Left cardiac atrium (tissue), 4 donors: ENCODE data around the gene STC2. TPM values are rescaled to one million over a fixed set of nuclear protein-coding genes. Genes with fewer than 3 reads are reported as not detected.
"Not testable (repeated sequence)": the region's sequence is repeated elsewhere in the genome, so short reads cannot be mapped to it uniquely, and the experiment has no call there.

ENCODE experiments used
- ATAC-seq, 2 donors: fragments of 200-7000 bp; cut with Tn5 transposase; one replicate each; pipeline ENCODE4 v1.9.1; 2020; ENCODE audit warnings: mild to moderate bottlenecking in 2 of 2, moderate library complexity in 2 of 2
- DNase-seq: peaks from one replicate; pipeline ENCODE4 v3.0.0-alpha.2; 2020
- intact Hi-C, 2 donors: fragments of 100-400 bp; cut with DNase I; formaldehyde crosslinking; loops; one replicate each; pipeline versions ENCODE4 v1.14.1 to v1.15.1; 2022 to 2023
- long read RNA-seq: library from polyadenylated mRNA; unstranded; transcript quantifications from one replicate; pipeline ENCODE4 v2.0.0, GENCODE V29; 2021
- total RNA-seq, 2 donors: library from RNA; stranded (reverse); fragmentation: NEBNext Ultra II Directional; extraction: Animal tissue kit (Norgen Biotek cat#: 25700); gene quantifications; one replicate each; pipeline ENCODE4 v1.2.1, GENCODE V29; 2021
- donor health status: DM: no; HTN: yes; CAD: no.
- donor health status: DM: no; HTN: yes; CAD: no; lungs with severe emphysema.
- donor health status: DM: yes; HTN: yes; CAD: no.
- donor health status: Dilated cardiomyopathy.

Gene STC2
- total RNA-seq, result 10 to 100 TPM; 13.5 to 17.5 TPM
- long read RNA-seq, full-length matches to known transcripts, result 8 of 10 reads
- long read RNA-seq, partial matches to known transcripts, result 0 of 10 reads
- long read RNA-seq, other reads (novel, unspliced or antisense), result 2 of 10 reads

- peak; percentile 81 for DNase-seq
Measured at GRCh38 chr5:173327948-173328843, at the start of gene STC2. Gene STC2, minus strand, starts transcription at chr5:173328414. Its CDS starts 221 bp downstream, at chr5:173328193.

GRCh38 chr5:173371400-173371799 lies 43.2 kb upstream of the STC2 start:
- intact Hi-C loops, result no loop called here
- DNase-seq (no peak), ATAC-seq (no peak)

More at GRCh38 chr5:173327948-173328843, at the start of gene STC2:
- intact Hi-C loops, result loop anchor here in 1 of 2 donors (10.0 kb wide), 2 partner anchors 83 to 127 kb away; no protein-coding TSS in a partner anchor
- ATAC-seq, result peak; percentile 64 to 65

- DNase-seq, ATAC-seq, intact Hi-C loops: not testable (repeated sequence)
Measured at GRCh38 chr5:173363406-173363805, 35.2 kb upstream of the STC2 start.

- intact Hi-C loops, result no loop called here
- ATAC-seq (no peak), DNase-seq (no peak)
Measured at GRCh38 chr5:173355561-173355960, 27.3 kb upstream of the STC2 start.

GRCh38 chr5:173354645-173355044 lies 26.4 kb upstream of the STC2 start:
- DNase-seq (no peak), ATAC-seq (no peak)
- intact Hi-C loops, result no loop called here

- no peak for DNase-seq
- intact Hi-C loops, result no loop called here
- peak in 1 of 2 donors; percentile 27 for ATAC-seq
Measured at GRCh38 chr5:173352366-173353349, 24.4 kb upstream of the STC2 start.

GRCh38 chr5:173342813-173343755 lies 14.9 kb upstream of the STC2 start:
- intact Hi-C loops, result loop anchor here in 1 of 2 donors (10.0 kb wide), 1 partner anchor 232 kb away; no protein-coding TSS in a partner anchor
- DNase-seq (no peak), ATAC-seq (no peak)

GRCh38 chr5:173341961-173342430 lies 13.8 kb upstream of the STC2 start:
- intact Hi-C loops, result loop anchor here in 1 of 2 donors (10.0 kb wide), 1 partner anchor 233 kb away; no protein-coding TSS in a partner anchor
- ATAC-seq (no peak), DNase-seq (no peak)

- DNase-seq (no peak), ATAC-seq (no peak)
- intact Hi-C loops, result loop anchor here in 1 of 2 donors (10.0 kb wide), 1 partner anchor 234 kb away; no protein-coding TSS in a partner anchor
Measured at GRCh38 chr5:173340984-173341383, 12.8 kb upstream of the STC2 start.

- DNase-seq (no peak), ATAC-seq (peak in 1 of 2 donors; percentile 38)
- intact Hi-C loops, result loop anchor here in 1 of 2 donors (10.0 kb wide), 1 partner anchor 234 kb away; no protein-coding TSS in a partner anchor
Measured at GRCh38 chr5:173340451-173340850, 12.2 kb upstream of the STC2 start.

- ATAC-seq (no peak), DNase-seq (no peak)
- intact Hi-C loops, result no loop called here
Measured at GRCh38 chr5:173339286-173339685, 11.1 kb upstream of the STC2 start.

GRCh38 chr5:173338380-173339015 lies 10.3 kb upstream of the STC2 start:
- ATAC-seq (no peak), DNase-seq (no peak)
- intact Hi-C loops, result no loop called here

- intact Hi-C loops, result loop anchor here in 1 of 2 donors (5.0 kb wide), 1 partner anchor 38 kb away; no protein-coding TSS in a partner anchor
- no peak for ATAC-seq
- DNase-seq, result no peak
Measured at GRCh38 chr5:173334808-173335207, 6.6 kb upstream of the STC2 start.

GRCh38 chr5:173333925-173334661 lies 5.9 kb upstream of the STC2 start:
- intact Hi-C loops, result loop anchor here in 1 of 2 donors (5.0 kb wide), 1 partner anchor 37 kb away; no protein-coding TSS in a partner anchor
- ATAC-seq (no peak), DNase-seq (no peak)

GRCh38 chr5:173331956-173332479 lies 3.8 kb upstream of the STC2 start:
- ATAC-seq (peak; percentile 73 to 82), DNase-seq (peak; percentile 92)
- intact Hi-C loops, result loop anchor here (1.0 to 5.0 kb wide), 2 partner anchors 35 to 38 kb away; no protein-coding TSS in a partner anchor

GRCh38 chr5:173331287-173331686 lies 3.1 kb upstream of the STC2 start:
- ATAC-seq (no peak), DNase-seq (no peak)
- intact Hi-C loops, result loop anchor here in 1 of 2 donors (5.0 kb wide), 1 partner anchor 34 kb away; no protein-coding TSS in a partner anchor
